HEK293 (cell line): ENCODE measurements around the gene P2RX2.

ENCODE experiments used
- CTCF ChIA-PET: fragments of 350-600 bp; formaldehyde crosslinking; extraction: SDS; loops from one replicate; lab custom pipeline; 2021; ENCODE audit warnings: antibody characterized with exemption; lab: Yijun Ruan, JAX
- POLR2A ChIA-PET: fragments of 300-600 bp; formaldehyde crosslinking; extraction: SDS; loops from one replicate; lab custom pipeline; 2020; ENCODE audit warnings: antibody characterized with exemption, inconsistent platforms; lab: Yijun Ruan, JAX
- H3K27ac ChIP-seq: fragments of 200-500 bp; sonication (Bioruptor generic); 2 replicates; pipeline ENCODE4 v1.5.1; 2014; ENCODE audit warnings: low read depth, low read length, control low read depth, inconsistent platforms; ENCODE audit errors: extremely low read depth
- H3K36me3 ChIP-seq, 2 experiments: fragments of 200-500 bp in 1 of 2; sonication (Bioruptor generic) in 1 of 2; 1 replicate in 1 of 2; 2 replicates in 1 of 2; pipeline ENCODE4 v1.5.1; 2014 to 2017; ENCODE audit warnings: inconsistent platforms in 2 of 2, low read length in 2 of 2; ENCODE audit not compliant: control insufficient read depth in 2 of 2, insufficient read depth in 1 of 2
- H3K4me1 ChIP-seq: fragments of 200-500 bp; sonication (Bioruptor generic); 2 replicates; pipeline ENCODE4 v1.5.1; 2014; ENCODE audit warnings: mild to moderate bottlenecking, low read length, inconsistent platforms; ENCODE audit not compliant: control insufficient read depth, insufficient read depth
- H3K4me3 ChIP-seq: 2 replicates; pipeline ENCODE4 v1.5.1; 2011; ENCODE audit warnings: low read depth, mild to moderate bottlenecking, control low read depth, low read length, moderate library complexity
- H3K9me3 ChIP-seq: fragments of 200-500 bp; sonication (Bioruptor generic); 2 replicates; pipeline ENCODE4 v1.5.1; 2014; ENCODE audit warnings: low read depth, low read length, inconsistent platforms; ENCODE audit not compliant: control insufficient read depth, insufficient read depth
- GLIS1 ChIP-seq: fragments of 450-650 bp; formaldehyde crosslinking; IDR thresholded peaks from 2 replicates; pipeline ENCODE4 v1.5.1; 2016; ENCODE audit warnings: missing biosample characterization, missing genetic modification characterization
- IKZF3 ChIP-seq: fragments of 450-650 bp; IDR thresholded peaks from 2 replicates; pipeline ENCODE4 v1.5.0; 2018; ENCODE audit warnings: missing biosample characterization, mild to moderate bottlenecking, missing genetic modification characterization, moderate library complexity
- KLF1 ChIP-seq: fragments of 450-650 bp; formaldehyde crosslinking; IDR thresholded peaks from 2 replicates; pipeline ENCODE4 v1.5.1; 2016; ENCODE audit warnings: missing biosample characterization, missing genetic modification characterization
- KLF8 ChIP-seq: fragments of 450-650 bp; formaldehyde crosslinking; IDR thresholded peaks from 2 replicates; pipeline ENCODE4 v1.5.1; 2016; ENCODE audit warnings: missing biosample characterization, missing genetic modification characterization
- OSR2 ChIP-seq: fragments of 450-650 bp; formaldehyde crosslinking; IDR thresholded peaks from 2 replicates; pipeline ENCODE4 v1.5.1; 2016; ENCODE audit warnings: missing biosample characterization, missing genetic modification characterization
- SETDB1 ChIP-seq: IDR thresholded peaks from one replicate; pipeline ENCODE4 v1.6.1; 2017; ENCODE audit warnings: mild to moderate bottlenecking, low read length, moderate library complexity, mixed read lengths; ENCODE audit not compliant: insufficient read length
- SP7 ChIP-seq: fragments of 450-650 bp; formaldehyde crosslinking; IDR thresholded peaks from 2 replicates; pipeline ENCODE4 v1.5.1; 2016; ENCODE audit warnings: missing biosample characterization, missing genetic modification characterization
- YY1 ChIP-seq: fragments of 450-650 bp; formaldehyde crosslinking; IDR thresholded peaks from 2 replicates; pipeline ENCODE4 v1.5.1; 2018; ENCODE audit warnings: missing biosample characterization, missing genetic modification characterization
- ZBTB17 ChIP-seq: fragments of 450-650 bp; formaldehyde crosslinking; IDR thresholded peaks from 2 replicates; pipeline ENCODE4 v1.5.1; 2016; ENCODE audit warnings: missing biosample characterization, missing genetic modification characterization
- ZBTB8A ChIP-seq: fragments of 450-650 bp; formaldehyde crosslinking; IDR thresholded peaks from 2 replicates; pipeline ENCODE4 v1.5.1; 2016; ENCODE audit warnings: missing biosample characterization, missing genetic modification characterization
- ZEB2 ChIP-seq: fragments of 450-650 bp; formaldehyde crosslinking; IDR thresholded peaks from 2 replicates; pipeline ENCODE4 v1.5.1; 2016; ENCODE audit warnings: missing biosample characterization, missing genetic modification characterization
- ZFP69B ChIP-seq: fragments of 450-650 bp; formaldehyde crosslinking; IDR thresholded peaks from 2 replicates; pipeline ENCODE4 v1.5.1; 2016; ENCODE audit warnings: missing biosample characterization, missing genetic modification characterization
- ZIC2 ChIP-seq: fragments of 450-650 bp; formaldehyde crosslinking; IDR thresholded peaks from 2 replicates; pipeline ENCODE4 v1.5.1; 2016; ENCODE audit warnings: missing biosample characterization, missing genetic modification characterization
- ZNF121 ChIP-seq: fragments of 450-650 bp; formaldehyde crosslinking; IDR thresholded peaks from 2 replicates; pipeline ENCODE4 v1.5.1; 2016; ENCODE audit warnings: missing biosample characterization, missing genetic modification characterization
- ZNF133 ChIP-seq: fragments of 450-650 bp; formaldehyde crosslinking; IDR thresholded peaks from 2 replicates; pipeline ENCODE4 v1.5.1; 2016; ENCODE audit warnings: missing biosample characterization, missing genetic modification characterization
- ZNF157 ChIP-seq: fragments of 450-650 bp; formaldehyde crosslinking; IDR thresholded peaks from 2 replicates; pipeline ENCODE4 v1.5.1; 2016; ENCODE audit warnings: missing biosample characterization, missing genetic modification characterization
- ZNF19 ChIP-seq: fragments of 450-650 bp; formaldehyde crosslinking; IDR thresholded peaks from 2 replicates; pipeline ENCODE4; 2016; ENCODE audit warnings: missing biosample characterization, missing genetic modification characterization, low read depth
- ZNF202 ChIP-seq: fragments of 450-650 bp; formaldehyde crosslinking; IDR thresholded peaks from 2 replicates; pipeline ENCODE4 v1.5.1; 2016; ENCODE audit warnings: missing biosample characterization, missing genetic modification characterization, borderline replicate concordance
- ZNF266 ChIP-seq: fragments of 450-650 bp; formaldehyde crosslinking; IDR thresholded peaks from 2 replicates; pipeline ENCODE4 v1.5.1; 2016; ENCODE audit warnings: missing biosample characterization, missing genetic modification characterization, low read depth
- ZNF341 ChIP-seq: fragments of 450-650 bp; formaldehyde crosslinking; IDR thresholded peaks from 2 replicates; pipeline ENCODE4; 2016; ENCODE audit warnings: low read depth, missing biosample characterization, missing genetic modification characterization
- ZNF610 ChIP-seq: fragments of 450-650 bp; formaldehyde crosslinking; IDR thresholded peaks from 2 replicates; pipeline ENCODE4 v1.5.1; 2016; ENCODE audit warnings: missing biosample characterization, missing genetic modification characterization, borderline replicate concordance
- ZXDB ChIP-seq: fragments of 450-650 bp; formaldehyde crosslinking; IDR thresholded peaks from 2 replicates; pipeline ENCODE4 v1.5.1; 2016; ENCODE audit warnings: missing biosample characterization, missing genetic modification characterization
- TF ChIP-seq, protein P1 (sequence below): fragments of 450-650 bp; formaldehyde crosslinking; IDR thresholded peaks from 2 replicates; pipeline ENCODE4 v1.5.1; 2016; ENCODE audit warnings: missing biosample characterization, missing genetic modification characterization
- TF ChIP-seq, protein P2 (sequence below): fragments of 450-650 bp; formaldehyde crosslinking; IDR thresholded peaks from 2 replicates; pipeline ENCODE4 v1.5.1; 2016; ENCODE audit warnings: missing biosample characterization, missing genetic modification characterization
- TF ChIP-seq, protein P3 (sequence below): fragments of 450-650 bp; formaldehyde crosslinking; conservative IDR thresholded peaks from 2 replicates; pipeline ENCODE4 v1.5.1; 2016; ENCODE audit warnings: low read depth, missing biosample characterization, missing genetic modification characterization

The P2RX2 gene

DNA sequence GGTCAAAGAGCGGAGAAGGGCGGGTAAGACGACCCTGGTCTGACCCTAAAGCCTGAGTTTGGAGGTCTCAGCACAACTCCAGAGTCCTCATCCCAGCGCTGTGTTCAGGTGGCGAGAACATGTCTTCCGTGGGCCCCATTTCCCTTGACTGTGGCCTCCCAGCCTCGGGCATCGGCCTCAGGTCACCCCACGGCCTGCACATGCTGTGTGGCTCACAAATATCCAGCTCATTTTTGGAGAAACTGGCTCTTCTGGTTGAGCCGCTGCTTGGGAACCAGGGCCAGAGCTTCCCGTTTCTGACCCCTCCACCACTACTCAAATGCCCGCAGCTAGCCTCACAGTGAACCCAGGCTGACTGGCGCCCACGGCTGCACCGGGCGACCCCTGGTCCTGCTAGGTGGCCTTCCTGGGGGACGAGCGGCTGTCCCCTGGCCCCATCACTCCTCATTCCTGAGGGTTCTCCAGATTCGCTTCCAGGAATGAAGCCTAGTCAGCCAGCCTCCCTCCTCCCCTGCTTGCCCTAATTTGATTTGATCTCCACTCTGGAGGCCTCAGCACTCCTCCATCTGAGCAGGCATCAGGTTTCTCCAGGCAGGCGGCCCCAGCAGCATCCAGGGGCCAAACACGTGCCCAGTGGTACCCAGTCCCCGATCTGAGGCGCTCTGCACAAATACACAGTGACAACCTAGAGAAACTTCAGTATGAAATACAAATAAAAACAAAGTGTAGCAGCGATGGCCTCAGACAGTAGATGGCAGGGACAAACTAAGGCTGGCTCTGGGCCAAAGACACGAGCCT is 4.7 kb downstream of the P2RX2 start:
- Histone ChIP-seq H3K9me3 (no peaks in the 10 kb centered on the region), H3K27ac (peak overlapping the region; percentile 45; the same call in 1 of the 2 replicates), H3K36me3 (peaks cover 0 to 54% of the 10 kb centered on the region in 2 experiments; a peak in 2 of 3 replicates), H3K4me3 (no peak overlapping the region)
- CTCF ChIA-PET: interaction anchor here (1.0 to 1.1 kb wide), 2 partner anchors 9 to 15 kb away, joined by 4 read pairs; no protein-coding TSS in a partner anchor
- peak; percentile 78 for TF ChIP-seq ZBTB17
- TF ChIP-seq ZFP69B (tag by site-specific recombination): peak; percentile 45; the same call in 1 of the 2 replicates
- TF ChIP-seq ZXDB (tag by site-specific recombination): 0 out of 2 replicates have a peak, but pooled peaks have one; percentile 43
- no peak for TF ChIP-seq ZNF157 (tag by site-specific recombination)
- peak; percentile 51; the same call in 1 of the 2 replicates for TF ChIP-seq ZIC2 (tag by site-specific recombination)
- TF ChIP-seq OSR2 (tag by site-specific recombination): 0 out of 2 replicates have a peak, but pooled peaks have one; percentile 35
- TF ChIP-seq ZNF121 (tag by site-specific recombination): no peak
- TF ChIP-seq GLIS1: peak; percentile 51
- TF ChIP-seq ZNF266 (tag by site-specific recombination): no peak
- TF ChIP-seq KLF8 (tag by site-specific recombination): 0 out of 2 replicates have a peak, but pooled peaks have one; percentile 19
- TF ChIP-seq IKZF3 (tag by site-specific recombination): 0 out of 2 replicates have a peak, but pooled peaks have one; percentile 8
- TF ChIP-seq ZBTB8A (tag by site-specific recombination): 0 out of 2 replicates have a peak, but pooled peaks have one; percentile 31
- TF ChIP-seq, protein P1, sequence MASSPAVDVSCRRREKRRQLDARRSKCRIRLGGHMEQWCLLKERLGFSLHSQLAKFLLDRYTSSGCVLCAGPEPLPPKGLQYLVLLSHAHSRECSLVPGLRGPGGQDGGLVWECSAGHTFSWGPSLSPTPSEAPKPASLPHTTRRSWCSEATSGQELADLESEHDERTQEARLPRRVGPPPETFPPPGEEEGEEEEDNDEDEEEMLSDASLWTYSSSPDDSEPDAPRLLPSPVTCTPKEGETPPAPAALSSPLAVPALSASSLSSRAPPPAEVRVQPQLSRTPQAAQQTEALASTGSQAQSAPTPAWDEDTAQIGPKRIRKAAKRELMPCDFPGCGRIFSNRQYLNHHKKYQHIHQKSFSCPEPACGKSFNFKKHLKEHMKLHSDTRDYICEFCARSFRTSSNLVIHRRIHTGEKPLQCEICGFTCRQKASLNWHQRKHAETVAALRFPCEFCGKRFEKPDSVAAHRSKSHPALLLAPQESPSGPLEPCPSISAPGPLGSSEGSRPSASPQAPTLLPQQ (tag by site-specific recombination): 0 out of 2 replicates have a peak, but pooled peaks have one; percentile 12
- TF ChIP-seq, protein P2, sequence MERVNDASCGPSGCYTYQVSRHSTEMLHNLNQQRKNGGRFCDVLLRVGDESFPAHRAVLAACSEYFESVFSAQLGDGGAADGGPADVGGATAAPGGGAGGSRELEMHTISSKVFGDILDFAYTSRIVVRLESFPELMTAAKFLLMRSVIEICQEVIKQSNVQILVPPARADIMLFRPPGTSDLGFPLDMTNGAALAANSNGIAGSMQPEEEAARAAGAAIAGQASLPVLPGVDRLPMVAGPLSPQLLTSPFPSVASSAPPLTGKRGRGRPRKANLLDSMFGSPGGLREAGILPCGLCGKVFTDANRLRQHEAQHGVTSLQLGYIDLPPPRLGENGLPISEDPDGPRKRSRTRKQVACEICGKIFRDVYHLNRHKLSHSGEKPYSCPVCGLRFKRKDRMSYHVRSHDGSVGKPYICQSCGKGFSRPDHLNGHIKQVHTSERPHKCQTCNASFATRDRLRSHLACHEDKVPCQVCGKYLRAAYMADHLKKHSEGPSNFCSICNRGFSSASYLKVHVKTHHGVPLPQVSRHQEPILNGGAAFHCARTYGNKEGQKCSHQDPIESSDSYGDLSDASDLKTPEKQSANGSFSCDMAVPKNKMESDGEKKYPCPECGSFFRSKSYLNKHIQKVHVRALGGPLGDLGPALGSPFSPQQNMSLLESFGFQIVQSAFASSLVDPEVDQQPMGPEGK (tag by site-specific recombination): peak; percentile 72
- 0 out of 2 replicates have a peak, but pooled peaks have one; percentile 12 for TF ChIP-seq ZEB2 (tag by site-specific recombination)
- no peak; the same call in 1 of the 2 replicates for TF ChIP-seq KLF1
- no peak for TF ChIP-seq SETDB1
- 0 out of 2 replicates have a peak, but pooled peaks have one; percentile 3 for TF ChIP-seq ZNF341 (tag by site-specific recombination)
- TF ChIP-seq, all 188 proteins: peak for 13
- H3K4me1 ChIP-seq: no peaks in the 10 kb centered on the region
- POLR2A ChIA-PET: no interaction called here

DNA sequence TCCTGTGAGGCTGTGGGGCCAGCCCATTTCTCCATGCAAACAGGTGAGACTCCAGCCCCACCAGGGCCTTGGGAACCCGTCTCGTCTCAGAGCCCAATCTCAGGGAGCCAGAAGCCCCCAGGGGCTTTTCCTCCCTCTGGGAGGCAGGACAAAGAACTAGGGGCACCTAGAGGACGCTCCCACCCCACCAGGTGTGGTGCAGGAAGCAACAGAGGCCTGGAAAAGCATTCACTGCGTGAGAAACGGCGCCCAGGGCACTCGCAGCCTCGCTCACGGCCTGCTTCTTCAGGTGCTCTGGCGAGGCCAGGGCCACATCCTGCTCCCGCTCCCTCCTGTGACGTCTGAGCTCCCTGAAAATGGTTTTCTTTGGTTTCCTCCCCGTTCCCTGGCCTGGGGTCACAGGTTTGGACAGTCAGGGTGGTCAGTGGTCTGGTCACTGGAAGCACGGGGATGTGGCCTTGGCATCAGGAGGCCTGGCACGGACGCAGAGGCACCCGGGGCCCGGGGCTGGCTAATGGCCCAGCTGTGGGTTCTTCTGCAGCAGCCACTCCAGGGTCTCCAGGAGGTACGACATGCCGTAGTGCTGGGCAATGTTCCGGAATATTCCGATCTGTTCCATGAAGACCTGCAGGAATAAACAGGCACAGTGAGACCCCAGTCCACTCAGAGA is 5.7 kb downstream of the P2RX2 start:
- Histone ChIP-seq H3K9me3 (no peaks in the 10 kb centered on the region), H3K4me1 (no peaks in the 10 kb centered on the region), H3K4me3 (no peak overlapping the region), H3K36me3 (peaks cover 0 to 64% of the 10 kb centered on the region in 2 experiments), H3K27ac (peak overlapping the region; percentile 45)
- CTCF ChIA-PET: no interaction called here
- no peak for TF ChIP-seq SP7
- no peak for TF ChIP-seq ZNF202 (tag by site-specific recombination)
- no peak for TF ChIP-seq ZNF133
- TF ChIP-seq ZNF19: no peak
- TF ChIP-seq, protein P3, sequence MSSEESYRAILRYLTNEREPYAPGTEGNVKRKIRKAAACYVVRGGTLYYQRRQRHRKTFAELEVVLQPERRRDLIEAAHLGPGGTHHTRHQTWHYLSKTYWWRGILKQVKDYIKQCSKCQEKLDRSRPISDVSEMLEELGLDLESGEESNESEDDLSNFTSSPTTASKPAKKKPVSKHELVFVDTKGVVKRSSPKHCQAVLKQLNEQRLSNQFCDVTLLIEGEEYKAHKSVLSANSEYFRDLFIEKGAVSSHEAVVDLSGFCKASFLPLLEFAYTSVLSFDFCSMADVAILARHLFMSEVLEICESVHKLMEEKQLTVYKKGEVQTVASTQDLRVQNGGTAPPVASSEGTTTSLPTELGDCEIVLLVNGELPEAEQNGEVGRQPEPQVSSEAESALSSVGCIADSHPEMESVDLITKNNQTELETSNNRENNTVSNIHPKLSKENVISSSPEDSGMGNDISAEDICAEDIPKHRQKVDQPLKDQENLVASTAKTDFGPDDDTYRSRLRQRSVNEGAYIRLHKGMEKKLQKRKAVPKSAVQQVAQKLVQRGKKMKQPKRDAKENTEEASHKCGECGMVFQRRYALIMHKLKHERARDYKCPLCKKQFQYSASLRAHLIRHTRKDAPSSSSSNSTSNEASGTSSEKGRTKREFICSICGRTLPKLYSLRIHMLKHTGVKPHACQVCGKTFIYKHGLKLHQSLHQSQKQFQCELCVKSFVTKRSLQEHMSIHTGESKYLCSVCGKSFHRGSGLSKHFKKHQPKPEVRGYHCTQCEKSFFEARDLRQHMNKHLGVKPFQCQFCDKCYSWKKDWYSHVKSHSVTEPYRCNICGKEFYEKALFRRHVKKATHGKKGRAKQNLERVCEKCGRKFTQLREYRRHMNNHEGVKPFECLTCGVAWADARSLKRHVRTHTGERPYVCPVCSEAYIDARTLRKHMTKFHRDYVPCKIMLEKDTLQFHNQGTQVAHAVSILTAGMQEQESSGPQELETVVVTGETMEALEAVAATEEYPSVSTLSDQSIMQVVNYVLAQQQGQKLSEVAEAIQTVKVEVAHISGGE (tag by site-specific recombination): no peak
- TF ChIP-seq ZNF610 (tag by site-specific recombination): no peak
- no peak for TF ChIP-seq YY1 (tag by site-specific recombination)
- POLR2A ChIA-PET: no interaction called here
